B cell (primary cell): ENCODE data around the gene TRDN. TPM values are rescaled to one million over a fixed set of nuclear protein-coding genes. Genes with fewer than 3 reads are reported as not detected.

Experiments used
- ATAC-seq: fragments of 200-7000 bp; cut with Tn5 transposase; one replicate; pipeline ENCODE4 v1.10.0; 2021; ENCODE audit warnings: low read depth, mild to moderate bottlenecking, moderate number of reproducible peaks, moderate library complexity
- CTCF ChIA-PET: fragments of 350-600 bp; sonication (Branson Sonifier 250); formaldehyde crosslinking; loops from one replicate; lab custom pipeline; 2021; ENCODE audit warnings: antibody characterized with exemption, inconsistent platforms; lab: Charles Lee
- POLR2A ChIA-PET: fragments of 350-600 bp; sonication (Branson Sonifier 250); formaldehyde crosslinking; loops from one replicate; lab custom pipeline; 2021; ENCODE audit warnings: antibody characterized with exemption; lab: Charles Lee
- DNase-seq: peaks from one replicate; pipeline ENCODE4 v3.0.0; 2013
- H2AFZ ChIP-seq: 2 replicates; pipeline ENCODE4 v1.6.1; 2012; ENCODE audit warnings: mild to moderate bottlenecking, low read depth, low read length; ENCODE audit not compliant: insufficient read depth, poor library complexity, severe bottlenecking
- H3K27ac ChIP-seq, 2 donors: 1 replicate in 1 of 2; 2 replicates in 1 of 2; pipeline ENCODE4 v1.5.1; 2012 to 2013; ENCODE audit warnings: low read length in 2 of 2, mild to moderate bottlenecking in 2 of 2, moderate library complexity in 1 of 2
- H3K27me3 ChIP-seq, 4 experiments: fragments of 200-600 bp in 1 of 4; sonication (generic) in 1 of 4; replicated peaks in 1 of 4; 1 replicate in 2 of 4; 2 replicates in 2 of 4; pipeline versions ENCODE4 v1.6.1 to v1.7.0; 2013 to 2016; ENCODE audit warnings: low read length in 3 of 4, mild to moderate bottlenecking in 2 of 4, mixed read lengths in 1 of 4, moderate library complexity in 1 of 4; ENCODE audit not compliant: insufficient read depth in 4 of 4, control insufficient read depth in 3 of 4; ENCODE audit errors: control extremely low read depth in 1 of 4
- H3K36me3 ChIP-seq, 2 experiments: replicated peaks in 1 of 2; 1 replicate in 1 of 2; 2 replicates in 1 of 2; pipeline versions ENCODE4 v1.6.1 to v1.7.1; 2013; ENCODE audit warnings: low read length in 1 of 2; ENCODE audit not compliant: insufficient read depth in 2 of 2, control insufficient read depth in 1 of 2; ENCODE audit errors: control extremely low read depth in 1 of 2, extremely low read depth in 1 of 2
- H3K4me1 ChIP-seq, 2 donors: fragments of 200-600 bp in 1 of 2; sonication (generic) in 1 of 2; 1 replicate in 1 of 2; 2 replicates in 1 of 2; pipeline versions ENCODE4 v1.5.1 to v1.6.1; 2013 to 2017; ENCODE audit warnings: low read length in 2 of 2; ENCODE audit not compliant: control insufficient read depth in 2 of 2, insufficient read depth in 2 of 2
- H3K4me2 ChIP-seq: replicated peaks from 2 replicates; pipeline ENCODE3; 2012; ENCODE audit warnings: mild to moderate bottlenecking, low read depth, low read length; ENCODE audit not compliant: poor library complexity, severe bottlenecking
- H3K4me3 ChIP-seq, 5 experiments: fragments of 200-600 bp in 1 of 5; sonication (generic) in 1 of 5; 1 replicate in 3 of 5; 2 replicates in 2 of 5; pipeline versions ENCODE4 v1.5.1 to v1.7.0; 2011 to 2016; ENCODE audit warnings: low read length in 4 of 5, mild to moderate bottlenecking in 4 of 5, low read depth in 2 of 5, control low read depth in 1 of 5, moderate library complexity in 1 of 5; ENCODE audit not compliant: insufficient read depth in 1 of 5; ENCODE audit errors: control extremely low read depth in 1 of 5, extremely low read depth in 1 of 5
- H3K79me2 ChIP-seq: fragments of 200-600 bp; sonication (generic); one replicate; pipeline ENCODE4 v1.6.0; 2016; ENCODE audit warnings: low read length; ENCODE audit not compliant: control insufficient read depth, insufficient read depth
- H3K9ac ChIP-seq: fragments of 200-600 bp; sonication (generic); 2 replicates; pipeline ENCODE4 v1.6.1; 2017; ENCODE audit warnings: mild to moderate bottlenecking, low read length, moderate library complexity
- H3K9me3 ChIP-seq, 3 donors: one replicate each; pipeline versions ENCODE4 v1.6.1 to v1.7.1; 2013; ENCODE audit warnings: low read length in 2 of 3; ENCODE audit not compliant: control insufficient read depth in 2 of 3, insufficient read depth in 1 of 3; ENCODE audit errors: control extremely low read depth in 1 of 3
- H4K20me1 ChIP-seq: 2 replicates; pipeline ENCODE4 v1.6.0; 2012; ENCODE audit warnings: mild to moderate bottlenecking, low read length; ENCODE audit not compliant: insufficient read depth, control insufficient read depth, poor library complexity, severe bottlenecking
- H3K27ac Mint-ChIP-seq: one replicate; pipeline ENCODE4 v1.8.0; 2021; ENCODE audit warnings: mixed read lengths
- H3K27me3 Mint-ChIP-seq: one replicate; pipeline ENCODE4 v1.8.0; 2021; ENCODE audit warnings: mixed read lengths
- H3K4me1 Mint-ChIP-seq: one replicate; pipeline ENCODE4 v1.8.0; 2021; ENCODE audit warnings: mixed read lengths
- H3K4me3 Mint-ChIP-seq: one replicate; pipeline ENCODE4 v1.8.0; 2021; ENCODE audit warnings: mixed read lengths
- H3K9me3 Mint-ChIP-seq: one replicate; pipeline ENCODE4 v1.8.0; 2022; ENCODE audit warnings: mixed read lengths; ENCODE audit not compliant: insufficient read depth
- CTCF ChIP-seq: fragments of 200-600 bp; IDR thresholded peaks from one replicate; pipeline ENCODE4 v1.8.0; 2022; ENCODE audit warnings: antibody characterized with exemption, mild to moderate bottlenecking
- EZH2 ChIP-seq: IDR thresholded peaks from 2 replicates; pipeline ENCODE4 v1.6.1; 2012; ENCODE audit warnings: borderline replicate concordance, low read depth, mild to moderate bottlenecking, moderate library complexity, low read length; ENCODE audit not compliant: insufficient read depth, poor library complexity, severe bottlenecking
- WGBS: methylation state at CpG from one replicate; pipeline ENCODE4 v1.1.5; 2013; ENCODE audit warnings: missing lambda C conversion rate; ENCODE audit not compliant: insufficient coverage; 5-methylcytosine and 5-hydroxymethylcytosine counted together
- intact Hi-C: fragments of 100-400 bp; cut with micrococcal nuclease; formaldehyde crosslinking; loops from one replicate; pipeline ENCODE4 v1.10.0; 2022
- polyA plus RNA-seq: library from polyadenylated mRNA; depleted of rRNA; stranded (reverse); fragments of >200 nt; gene quantifications from 2 replicates; pipeline ENCODE4 v1.2.3, GENCODE V29; 2012
- total RNA-seq, 2 donors: library from RNA; stranded (reverse); fragments of 120-200 nt in 1 of 2; gene quantifications; 1 replicate in 1 of 2; 2 replicates in 1 of 2; pipeline versions ENCODE4 v1.2.3 to v1.2.4, GENCODE V29; 2013 to 2022

The TRDN gene
- total and polyA plus RNA-seq, 2 donors (not counting 1 experiment from before 2014, with no cell fraction given) = not detected

GRCh38 chr6:123176706-123177105 lies 460.0 kb downstream of the TRDN start:
- Histone ChIP-seq H2AFZ (no peak overlapping the region), H3K9ac (no peak overlapping the region), H3K4me2 (no peak overlapping the region), H3K79me2 (no peaks in the 10 kb centered on the region), H3K36me3 (no peaks in the 10 kb centered on the region), H3K4me1 (no peaks in the 10 kb centered on the region), H3K27me3 (no peaks in the 10 kb centered on the region), H4K20me1 (no peaks in the 10 kb centered on the region), H3K4me3 (no peak overlapping the region), H3K27ac (no peak overlapping the region), H3K9me3 (no peaks in the 10 kb centered on the region)
- ChIA-PET CTCF (no interaction called here), POLR2A (no interaction called here)
- H3K27ac Mint-ChIP-seq = no peak overlapping the region
- H3K4me3 Mint-ChIP-seq = no peak overlapping the region
- H3K27me3 Mint-ChIP-seq = no peaks in the 10 kb centered on the region
- DNase-seq (no peak), ATAC-seq (no peak)
- H3K4me1 Mint-ChIP-seq = no peaks in the 10 kb centered on the region
- H3K9me3 Mint-ChIP-seq = no peaks in the 10 kb centered on the region
- no CpG with 5 or more reads among the region's 1 CpG for WGBS
- intact Hi-C loops = no loop called here
- no peak for TF ChIP-seq CTCF
- TF ChIP-seq EZH2 = no peak

DNA sequence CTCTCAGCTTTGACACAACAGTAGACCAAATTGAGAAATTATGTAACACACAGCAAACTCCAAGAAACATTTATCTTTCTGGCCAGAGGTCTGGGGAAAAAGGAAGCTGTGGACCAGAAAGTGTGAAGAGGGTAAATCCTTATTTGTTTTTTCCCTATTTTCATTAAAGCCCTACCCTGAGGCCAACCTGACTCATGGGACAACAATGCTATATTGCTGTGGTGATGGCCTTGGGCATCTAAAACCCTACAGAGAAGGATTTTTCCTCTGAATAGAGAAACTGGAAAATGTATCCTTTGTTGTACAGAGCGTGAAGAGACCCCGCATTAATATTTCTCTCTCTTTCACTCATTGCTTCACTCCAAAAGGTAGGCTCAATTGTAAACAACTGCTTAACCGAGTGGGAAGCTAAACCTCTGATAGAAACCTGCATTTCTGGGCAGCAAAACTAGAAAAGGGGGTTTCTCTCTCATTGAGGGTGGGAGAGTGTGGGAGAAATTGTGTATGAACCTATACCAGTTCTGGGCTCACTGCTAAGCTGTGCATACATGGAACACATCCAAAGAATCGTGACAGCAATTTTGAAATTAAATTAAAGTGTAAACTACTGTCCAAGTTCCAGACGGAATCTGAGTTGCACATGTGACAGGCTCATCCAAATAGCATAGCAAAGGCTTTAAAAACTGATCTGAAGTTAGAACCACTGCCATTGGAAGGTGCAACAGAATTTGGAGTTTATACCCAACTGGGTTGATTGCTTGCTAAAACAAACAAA lies 465.2 kb downstream of the TRDN start:
- POLR2A ChIA-PET = no interaction called here
- Histone ChIP-seq H3K4me2 (no peak overlapping the region), H3K9ac (no peak overlapping the region), H3K27me3 (no peaks in the 10 kb centered on the region), H3K4me1 (no peaks in the 10 kb centered on the region), H3K79me2 (no peaks in the 10 kb centered on the region), H2AFZ (no peak overlapping the region), H3K27ac (no peak overlapping the region), H3K4me3 (no peak overlapping the region), H4K20me1 (no peaks in the 10 kb centered on the region), H3K9me3 (no peaks in the 10 kb centered on the region), H3K36me3 (no peaks in the 10 kb centered on the region)
- H3K9me3 Mint-ChIP-seq = no peaks in the 10 kb centered on the region
- no peaks in the 10 kb centered on the region for H3K27me3 Mint-ChIP-seq
- TF ChIP-seq CTCF (no peak), EZH2 (no peak)
- H3K27ac Mint-ChIP-seq = no peak overlapping the region
- DNase-seq (no peak), ATAC-seq (no peak)
- intact Hi-C loops = no loop called here
- CTCF ChIA-PET = no interaction called here
- WGBS = 100% methylated on average over 1 of the region's 5 CpGs
- no peak overlapping the region for H3K4me3 Mint-ChIP-seq
- H3K4me1 Mint-ChIP-seq = no peaks in the 10 kb centered on the region
